CD8-positive, alpha-beta T cell (primary cell): ENCODE measurements around the gene TLCD2. TPM values are rescaled to one million over a fixed set of nuclear protein-coding genes. Genes with fewer than 3 reads are reported as not detected.

Experiments used
- total RNA-seq, 46 experiments: library from RNA in 2 of 46; stranded (reverse) in 2 of 46; gene quantifications; one replicate each; pipeline ENCODE4 v1.2.3 and lab custom pipeline; 2021 to 2026

Gene TLCD2
- total RNA-seq, 2 experiments from 2014 or later = 0.11 to 0.14 TPM

Other genes starting within 250 kb of the TLCD2 start
- 10 to 100 TPM in 1 of 2 experiments, 1 to 10 TPM in 1; 9.1 to 11.4 TPM for gene MYO1C, start 217.7 kb downstream of the TLCD2 start, total RNA-seq
- gene INPP5K, start 193.8 kb downstream of the TLCD2 start, total RNA-seq = 100 to 1,000 TPM; 204 to 221 TPM
- gene PITPNA, start 147.6 kb downstream of the TLCD2 start, total RNA-seq = 10 to 100 TPM; 25.6 to 27.2 TPM
- gene SLC43A2, start 81.5 kb downstream of the TLCD2 start, total RNA-seq = 10 to 100 TPM in 1 of 2 experiments, 1 to 10 TPM in 1; 9.7 to 14.9 TPM
- gene SCARF1, start 64.6 kb downstream of the TLCD2 start, total RNA-seq = under 1 TPM; 0.25 to 0.49 TPM
- 1 to 10 TPM; 1.1 to 1.4 TPM for gene RILP, start 60.5 kb downstream of the TLCD2 start, total RNA-seq
- gene PRPF8, start 25.5 kb downstream of the TLCD2 start, total RNA-seq = 100 to 1,000 TPM; 572 to 611 TPM
- 10 to 100 TPM; 18.9 to 20.4 TPM for gene WDR81, start 14.3 kb upstream of the TLCD2 start, total RNA-seq
- gene SERPINF2, start 32.5 kb upstream of the TLCD2 start, total RNA-seq = under 1 TPM; 0.22 to 0.28 TPM
- gene SERPINF1, start 51.7 kb upstream of the TLCD2 start, total RNA-seq = 10 to 100 TPM; 19.7 to 20.2 TPM
- gene SMYD4, start 119.5 kb upstream of the TLCD2 start, total RNA-seq = 10 to 100 TPM in 1 of 2 experiments, 1 to 10 TPM in 1; 8.9 to 10.1 TPM
- 10 to 100 TPM; 35.1 to 38.1 TPM for gene RPA1, start 119.6 kb upstream of the TLCD2 start, total RNA-seq